Mononuclear cell (primary cell): ENCODE results near the gene SWI5. TPM values are rescaled to one million over a fixed set of nuclear protein-coding genes. Genes with fewer than 3 reads are reported as not detected.
"Not testable (repeated sequence)": the region's sequence is repeated elsewhere in the genome, so short reads cannot be mapped to it uniquely, and the experiment has no call there.

Source experiments
- H3K27me3 ChIP-seq: 2 replicates; pipeline ENCODE4 v1.6.0; 2011; ENCODE audit warnings: low read length, control low read depth; ENCODE audit not compliant: insufficient read depth
- H3K4me1 ChIP-seq: 2 replicates; pipeline ENCODE4 v1.5.1; 2011; ENCODE audit warnings: mild to moderate bottlenecking, low read length, control low read depth; ENCODE audit not compliant: insufficient read depth
- H3K4me3 ChIP-seq: 2 replicates; pipeline ENCODE4 v1.5.1; 2011; ENCODE audit warnings: mild to moderate bottlenecking, low read length, moderate library complexity
- H3K9me3 ChIP-seq: 2 replicates; pipeline ENCODE4 v1.5.1; 2011; ENCODE audit warnings: low read depth, mild to moderate bottlenecking, control low read depth, low read length
- total RNA-seq: library from RNA; depleted of rRNA; stranded (reverse); fragments of >200 nt; gene quantifications from one replicate; pipeline ENCODE4 v1.2.3, GENCODE V29; 2012

SWI5 gene
- total RNA-seq: 5.8 TPM

- Histone ChIP-seq H3K4me3 (peak within 1 kb of the TSS; percentile 71), H3K4me1 (peaks cover 26% of the 10 kb centered on the region), H3K27me3 (no peaks in the 10 kb centered on the region), H3K9me3 (no peaks in the 10 kb centered on the region)
Observed at GRCh38 chr9:128276008-128276573, at the start of gene SWI5. SWI5 (plus strand) TSS chr9:128276276.

- Histone ChIP-seq H3K27me3 (no peaks in the 10 kb centered on the region), H3K4me1 (no peaks in the 10 kb centered on the region)
Observed at GRCh38 chr9:128226412-128226801, 49.7 kb upstream of the SWI5 start.

GRCh38 chr9:128230897-128231296 is 45.2 kb upstream of the SWI5 start:
- not testable (repeated sequence) for H3K27me3 ChIP-seq, H3K4me3 ChIP-seq, H3K9me3 ChIP-seq, H3K4me1 ChIP-seq

More at GRCh38 chr9:128226412-128226801, 49.7 kb upstream of the SWI5 start:
- no peaks in the 10 kb centered on the region for H3K9me3 ChIP-seq
- no peak overlapping the region for H3K4me3 ChIP-seq

GRCh38 chr9:128231638-128232527 is 44.2 kb upstream of the SWI5 start:
- Histone ChIP-seq H3K27me3 (no peaks in the 10 kb centered on the region), H3K4me1 (no peaks in the 10 kb centered on the region), H3K9me3 (no peaks in the 10 kb centered on the region), H3K4me3 (no peak overlapping the region)

- no peak overlapping the region for H3K4me3 ChIP-seq
- no peaks in the 10 kb centered on the region for H3K9me3 ChIP-seq
- no peaks in the 10 kb centered on the region for H3K27me3 ChIP-seq
- H3K4me1 ChIP-seq: no peaks in the 10 kb centered on the region
Observed at GRCh38 chr9:128232528-128233428, 43.3 kb upstream of the SWI5 start.

- Histone ChIP-seq H3K4me1 (no peaks in the 10 kb centered on the region), H3K9me3 (no peaks in the 10 kb centered on the region), H3K27me3 (no peaks in the 10 kb centered on the region), H3K4me3 (no peak overlapping the region)
Observed at GRCh38 chr9:128233817-128234406, 42.2 kb upstream of the SWI5 start.

- no peaks in the 10 kb centered on the region for H3K27me3 ChIP-seq
- H3K4me3 ChIP-seq: no peak overlapping the region
- H3K4me1 ChIP-seq: peaks cover 16% of the 10 kb centered on the region
- H3K9me3 ChIP-seq: no peaks in the 10 kb centered on the region
Observed at GRCh38 chr9:128242124-128242523, 34.0 kb upstream of the SWI5 start.

- Histone ChIP-seq H3K27me3 (no peaks in the 10 kb centered on the region), H3K4me1 (peaks cover 16% of the 10 kb centered on the region), H3K4me3 (no peak overlapping the region), H3K9me3 (no peaks in the 10 kb centered on the region)
Observed at GRCh38 chr9:128242828-128243214, 33.3 kb upstream of the SWI5 start.

GRCh38 chr9:128243215-128244018 is 32.7 kb upstream of the SWI5 start:
- no peak overlapping the region for H3K4me3 ChIP-seq
- no peaks in the 10 kb centered on the region for H3K27me3 ChIP-seq

GRCh38 chr9:128244091-128244836 is 31.8 kb upstream of the SWI5 start:
- Histone ChIP-seq H3K9me3 (no peaks in the 10 kb centered on the region), H3K4me3 (no peak overlapping the region), H3K27me3 (no peaks in the 10 kb centered on the region), H3K4me1 (peaks cover 16% of the 10 kb centered on the region)

More at GRCh38 chr9:128243215-128244018, 32.7 kb upstream of the SWI5 start:
- Histone ChIP-seq H3K4me1 (peaks cover 16% of the 10 kb centered on the region), H3K9me3 (no peaks in the 10 kb centered on the region)

- H3K27me3 ChIP-seq: no peaks in the 10 kb centered on the region
- H3K4me1 ChIP-seq: peaks cover 19% of the 10 kb centered on the region
- no peak overlapping the region for H3K4me3 ChIP-seq
- no peaks in the 10 kb centered on the region for H3K9me3 ChIP-seq
Observed at GRCh38 chr9:128244837-128245231, 31.2 kb upstream of the SWI5 start.

GRCh38 chr9:128245421-128246151 is 30.5 kb upstream of the SWI5 start:
- H3K9me3 ChIP-seq: no peaks in the 10 kb centered on the region
- H3K4me1 ChIP-seq: peaks cover 21% of the 10 kb centered on the region
- H3K4me3 ChIP-seq: no peak overlapping the region
- H3K27me3 ChIP-seq: no peaks in the 10 kb centered on the region

- H3K4me1 ChIP-seq: peaks cover 29% of the 10 kb centered on the region
- H3K4me3 ChIP-seq: no peak overlapping the region
- H3K9me3 ChIP-seq: no peaks in the 10 kb centered on the region
Observed at GRCh38 chr9:128246471-128246870, 29.6 kb upstream of the SWI5 start.

More at GRCh38 chr9:128246471-128246870, 29.6 kb upstream of the SWI5 start:
- no peaks in the 10 kb centered on the region for H3K27me3 ChIP-seq
